Activated CD8-positive, alpha-beta T cell treated with anti-CD3 and anti-CD28 coated beads for 36 hours (primary cell): ENCODE results near the gene ACAP1. TPM values are rescaled to one million over a fixed set of nuclear protein-coding genes. Genes with fewer than 3 reads are reported as not detected.
A peak's percentile ranks its signal among the peaks of the same experiment; 100 is the strongest.

Experiments
- ATAC-seq: fragments of 200-7000 bp; cut with Tn5 transposase; one replicate; pipeline ENCODE4 v1.10.0; 2021; ENCODE audit warnings: mild to moderate bottlenecking, moderate library complexity
- CTCF ChIA-PET: fragments of 350-600 bp; sonication (Branson Sonifier 250); formaldehyde crosslinking; loops from one replicate; lab custom pipeline; 2021; ENCODE audit warnings: antibody characterized with exemption; lab: Charles Lee
- POLR2A ChIA-PET: fragments of 350-600 bp; sonication (Branson Sonifier 250); formaldehyde crosslinking; loops from one replicate; lab custom pipeline; 2021; ENCODE audit warnings: antibody characterized with exemption; lab: Charles Lee
- DNase-seq: peaks from one replicate; pipeline ENCODE4 v3.0.0-alpha.2; 2020
- H3K27ac Mint-ChIP-seq: one replicate; pipeline ENCODE4 v1.8.0; 2021; ENCODE audit warnings: mild to moderate bottlenecking, mixed read lengths
- H3K27me3 Mint-ChIP-seq: one replicate; pipeline ENCODE4 v1.8.0; 2021; ENCODE audit warnings: mixed read lengths
- H3K36me3 Mint-ChIP-seq: one replicate; pipeline ENCODE4 v1.8.0; 2021; ENCODE audit warnings: low read depth, mixed read lengths
- H3K4me1 Mint-ChIP-seq: one replicate; pipeline ENCODE4 v1.8.0; 2021; ENCODE audit warnings: low read depth, mixed read lengths
- H3K4me3 Mint-ChIP-seq: one replicate; pipeline ENCODE4 v1.8.0; 2021; ENCODE audit warnings: mild to moderate bottlenecking, moderate library complexity, mixed read lengths
- H3K9me3 Mint-ChIP-seq: one replicate; pipeline ENCODE4 v1.8.0; 2021; ENCODE audit warnings: mixed read lengths
- intact Hi-C: fragments of 100-400 bp; cut with micrococcal nuclease; formaldehyde crosslinking; loops from one replicate; pipeline ENCODE4 v1.10.0; 2022
- total RNA-seq, 2 experiments: library from RNA; stranded (reverse); gene quantifications; one replicate each; pipeline ENCODE4 v1.2.3, GENCODE V29; 2021
- TF ChIP-seq, protein P1 (sequence below): fragments of 200-600 bp; IDR thresholded peaks from one replicate; pipeline ENCODE4 v1.8.0; 2022; ENCODE audit warnings: antibody characterized with exemption, mild to moderate bottlenecking

The ACAP1 gene
- total RNA-seq, 2 experiments from 2014 or later: 309 to 342 TPM

DNA sequence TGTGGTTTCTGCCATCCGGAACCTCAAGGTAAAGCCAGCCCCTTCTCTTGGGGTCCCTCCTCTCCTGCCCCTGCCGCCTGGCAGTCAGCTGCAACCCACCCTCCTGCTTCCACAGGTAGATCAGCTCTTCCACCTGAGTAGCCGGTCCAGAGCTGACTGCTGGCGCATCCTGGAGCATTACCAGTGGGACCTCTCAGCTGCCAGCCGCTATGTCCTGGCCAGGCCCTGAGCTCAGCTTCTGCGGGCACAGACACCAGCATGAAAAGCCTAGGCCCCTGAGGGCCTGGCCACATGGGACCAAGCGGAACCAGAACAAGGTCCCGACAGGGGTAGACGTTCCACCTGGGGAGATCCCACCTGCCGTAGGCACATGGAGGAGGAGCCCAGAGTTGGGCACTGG lies 52.5 kb downstream of the ACAP1 start:
- Mint-ChIP-seq H3K27me3 (no peaks in the 10 kb centered on the region), H3K4me3 (no peak overlapping the region), H3K4me1 (peaks cover 27% of the 10 kb centered on the region), H3K27ac (no peak overlapping the region), H3K36me3 (peaks cover 28% of the 10 kb centered on the region), H3K9me3 (no peaks in the 10 kb centered on the region)
- intact Hi-C loops: no loop called here
- TF ChIP-seq, protein P1, sequence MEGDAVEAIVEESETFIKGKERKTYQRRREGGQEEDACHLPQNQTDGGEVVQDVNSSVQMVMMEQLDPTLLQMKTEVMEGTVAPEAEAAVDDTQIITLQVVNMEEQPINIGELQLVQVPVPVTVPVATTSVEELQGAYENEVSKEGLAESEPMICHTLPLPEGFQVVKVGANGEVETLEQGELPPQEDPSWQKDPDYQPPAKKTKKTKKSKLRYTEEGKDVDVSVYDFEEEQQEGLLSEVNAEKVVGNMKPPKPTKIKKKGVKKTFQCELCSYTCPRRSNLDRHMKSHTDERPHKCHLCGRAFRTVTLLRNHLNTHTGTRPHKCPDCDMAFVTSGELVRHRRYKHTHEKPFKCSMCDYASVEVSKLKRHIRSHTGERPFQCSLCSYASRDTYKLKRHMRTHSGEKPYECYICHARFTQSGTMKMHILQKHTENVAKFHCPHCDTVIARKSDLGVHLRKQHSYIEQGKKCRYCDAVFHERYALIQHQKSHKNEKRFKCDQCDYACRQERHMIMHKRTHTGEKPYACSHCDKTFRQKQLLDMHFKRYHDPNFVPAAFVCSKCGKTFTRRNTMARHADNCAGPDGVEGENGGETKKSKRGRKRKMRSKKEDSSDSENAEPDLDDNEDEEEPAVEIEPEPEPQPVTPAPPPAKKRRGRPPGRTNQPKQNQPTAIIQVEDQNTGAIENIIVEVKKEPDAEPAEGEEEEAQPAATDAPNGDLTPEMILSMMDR: no peak
- no peak for ATAC-seq
- no peak for DNase-seq
- CTCF ChIA-PET: interaction anchor here (1.1 to 2.2 kb wide), 4 partner anchors 9 to 244 kb away, joined by 3 to 10 read pairs (median 4); partner anchors contain the start of gene TMEM95
- POLR2A ChIA-PET: interaction anchor here (1.1 to 1.5 kb wide), 2 partner anchors 9 to 97 kb away, joined by 3 to 6 read pairs; partner anchors contain the start of gene TNK1

DNA sequence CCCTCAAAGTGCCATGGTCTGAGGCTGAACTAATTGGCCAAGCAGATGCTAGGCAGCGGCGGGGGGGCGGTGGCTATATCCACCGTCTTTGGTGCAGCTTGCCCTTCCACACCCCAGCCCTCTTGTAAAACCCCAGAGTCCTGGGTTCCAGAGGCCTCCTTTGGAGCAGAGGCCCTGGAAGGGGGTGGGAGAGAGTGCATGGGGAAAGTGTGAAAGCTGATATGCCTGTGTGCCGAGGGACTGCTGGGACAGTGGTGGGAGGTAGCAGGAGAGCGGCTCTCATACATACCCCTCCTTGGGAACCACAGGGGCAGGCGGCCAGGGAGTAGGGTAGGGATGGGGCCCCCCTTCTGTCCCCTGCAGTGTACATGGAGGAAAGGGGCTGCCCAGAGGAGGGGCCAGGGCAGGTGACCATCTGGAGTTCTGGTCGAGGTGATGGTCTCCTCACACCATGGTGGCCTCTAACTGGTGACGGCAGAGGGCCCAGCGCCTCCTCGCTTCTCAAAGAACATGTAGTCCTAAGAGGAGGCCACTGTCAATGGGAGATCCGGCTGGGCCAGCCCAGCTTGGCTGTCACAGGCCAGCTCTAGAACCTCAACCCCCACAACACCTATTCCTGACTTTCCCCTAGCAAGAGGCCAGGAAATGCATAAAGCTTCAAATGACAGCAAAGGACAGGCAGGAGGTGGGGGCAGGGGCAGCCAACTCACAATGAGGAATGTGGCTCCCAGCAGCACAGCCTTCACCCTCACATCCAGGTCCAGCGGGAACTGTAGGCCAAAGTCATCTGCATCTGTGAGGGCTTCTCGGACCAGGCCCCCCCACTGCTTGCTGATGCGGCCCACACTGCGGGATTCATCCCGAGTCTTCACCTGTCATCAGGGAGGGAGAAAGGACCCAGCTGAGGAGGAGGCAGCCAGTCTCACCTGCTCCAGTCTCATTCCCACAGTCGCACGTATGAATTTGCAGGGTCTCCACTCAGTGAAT lies 53.9 kb downstream of the ACAP1 start:
- peaks cover 27% of the 10 kb centered on the region for H3K4me1 Mint-ChIP-seq
- no peaks in the 10 kb centered on the region for H3K9me3 Mint-ChIP-seq
- CTCF ChIA-PET: interaction anchor here (1.4 to 2.2 kb wide), 3 partner anchors 35 to 170 kb away, joined by 5 to 10 read pairs (median 5); partner anchors contain the start of gene TMEM95
- H3K27ac Mint-ChIP-seq: no peak overlapping the region
- no peaks in the 10 kb centered on the region for H3K27me3 Mint-ChIP-seq
- no peak overlapping the region for H3K4me3 Mint-ChIP-seq
- TF ChIP-seq, protein P1: no peak
- ATAC-seq (no peak), DNase-seq (no peak)
- POLR2A ChIA-PET: interaction anchor here (1.1 to 1.5 kb wide), 4 partner anchors 10 to 96 kb away, joined by 3 to 6 read pairs (median 3); partner anchors contain the start of genes TMEM256 and TNK1
- intact Hi-C loops: no loop called here
- H3K36me3 Mint-ChIP-seq: peaks cover 32% of the 10 kb centered on the region

DNA sequence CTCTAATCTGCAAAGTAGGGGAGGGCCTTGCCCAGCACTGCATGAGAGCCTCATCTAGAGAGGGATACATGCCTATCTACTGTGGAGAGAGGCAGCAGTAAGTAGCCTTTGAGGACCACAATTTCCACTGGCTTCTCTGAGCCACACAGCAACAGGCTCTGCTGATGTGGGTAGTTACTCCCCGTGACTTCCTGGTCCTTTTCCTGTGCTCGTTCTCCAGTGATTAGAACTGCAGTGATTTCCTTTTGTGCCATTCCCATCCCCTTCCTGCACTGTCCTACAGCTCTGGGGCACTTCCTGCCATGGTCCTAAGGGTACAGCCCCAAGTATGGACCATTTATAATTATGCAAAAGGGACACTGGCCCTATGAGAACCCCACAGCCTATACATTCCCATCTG lies 55.0 kb downstream of the ACAP1 start:
- DNase-seq: no peak
- intact Hi-C loops: no loop called here
- no peak for ATAC-seq
- Mint-ChIP-seq H3K4me3 (no peak overlapping the region), H3K27me3 (no peaks in the 10 kb centered on the region), H3K36me3 (peaks cover 32% of the 10 kb centered on the region), H3K4me1 (peaks cover 27% of the 10 kb centered on the region), H3K9me3 (no peaks in the 10 kb centered on the region), H3K27ac (peak overlapping the region; percentile 10)
- CTCF ChIA-PET: no interaction called here
- TF ChIP-seq, protein P1: no peak
- POLR2A ChIA-PET: interaction anchor here (1.2 kb wide), 2 partner anchors 12 to 37 kb away, joined by 3 read pairs; partner anchors contain the start of gene TMEM256

- intact Hi-C loops: no loop called here
- H3K4me3 Mint-ChIP-seq: peak overlapping the region; percentile 97
- ATAC-seq (no peak), DNase-seq (no peak)
- H3K9me3 Mint-ChIP-seq: no peaks in the 10 kb centered on the region
- ChIA-PET CTCF (interaction anchor here (1.2 to 2.4 kb wide), 4 partner anchors 9 to 168 kb away, joined by 3 to 9 read pairs (median 6); partner anchors contain the start of gene SENP3), POLR2A (interaction anchor here (0.9 to 2.5 kb wide), 3 partner anchors 8 to 91 kb away, joined by 3 to 11 read pairs (median 4); partner anchors contain the start of genes POLR2A and TMEM256)
- H3K27me3 Mint-ChIP-seq: no peaks in the 10 kb centered on the region
- peaks cover 27% of the 10 kb centered on the region for H3K4me1 Mint-ChIP-seq
- TF ChIP-seq, protein P1: no peak
- H3K27ac Mint-ChIP-seq: peak overlapping the region; percentile 63
- peaks cover 32% of the 10 kb centered on the region for H3K36me3 Mint-ChIP-seq
Measured at GRCh38 chr17:7392696-7393612, 56.6 kb downstream of the ACAP1 start.
